GM12864 (cell line): ENCODE measurements around the gene KIT.
"Not testable (repeated sequence)": the region's sequence is repeated elsewhere in the genome, so short reads cannot be mapped to it uniquely, and the experiment has no call there.

Experiments
- DNase-seq: peaks from one replicate; pipeline ENCODE4 v3.0.0-alpha.2; 2011; ENCODE audit warnings: low read depth
- H3K4me3 ChIP-seq: 2 replicates; pipeline ENCODE4 v1.5.1; 2011; ENCODE audit warnings: mild to moderate bottlenecking, low read depth, low read length, control low read depth
- CTCF ChIP-seq: IDR thresholded peaks from 2 replicates; pipeline ENCODE4 v1.5.1; 2011; ENCODE audit warnings: low read depth, mild to moderate bottlenecking, moderate library complexity, low read length, control low read depth, inconsistent platforms; ENCODE audit errors: missing control alignments

The KIT gene

GRCh38 chr4:54635318-54635717, 22.4 kb upstream of the KIT start:
- no peak overlapping the region for H3K4me3 ChIP-seq
- no peak for DNase-seq
- TF ChIP-seq CTCF: no peak

DNA sequence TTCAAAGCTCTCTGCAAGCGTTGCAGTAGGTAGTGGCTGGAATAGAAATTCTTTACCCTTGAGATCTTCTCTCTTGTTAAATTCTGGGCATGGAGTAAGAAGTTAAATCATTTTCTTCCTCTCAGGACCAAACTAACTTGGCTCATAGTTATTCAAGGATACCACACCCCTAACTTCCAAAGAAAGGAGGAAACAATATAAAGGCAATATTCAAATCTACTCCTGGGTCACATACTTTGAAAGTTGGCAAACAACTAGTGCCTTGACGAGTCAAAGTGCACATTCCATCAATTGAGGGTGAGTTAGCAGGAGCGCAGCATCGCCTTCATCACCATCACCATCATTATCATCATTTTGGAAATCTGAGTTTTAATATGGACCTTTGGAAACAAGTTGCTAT, 20.4 kb upstream of the KIT start:
- no peak for TF ChIP-seq CTCF
- DNase-seq: no peak
- H3K4me3 ChIP-seq: no peak overlapping the region

- H3K4me3 ChIP-seq: not testable (repeated sequence)
These were observed 16.7 kb upstream of the KIT start for GRCh38 chr4:54641101-54641500.

GRCh38 chr4:54643172-54643571, 14.6 kb upstream of the KIT start:
- DNase-seq: no peak
- no peak for TF ChIP-seq CTCF
- H3K4me3 ChIP-seq: no peak overlapping the region

More at GRCh38 chr4:54641101-54641500, 16.7 kb upstream of the KIT start:
- DNase-seq: not testable (repeated sequence)

GRCh38 chr4:54643958-54644751, 13.6 kb upstream of the KIT start:
- no peak for TF ChIP-seq CTCF
- H3K4me3 ChIP-seq: no peak overlapping the region
- no peak for DNase-seq

DNA sequence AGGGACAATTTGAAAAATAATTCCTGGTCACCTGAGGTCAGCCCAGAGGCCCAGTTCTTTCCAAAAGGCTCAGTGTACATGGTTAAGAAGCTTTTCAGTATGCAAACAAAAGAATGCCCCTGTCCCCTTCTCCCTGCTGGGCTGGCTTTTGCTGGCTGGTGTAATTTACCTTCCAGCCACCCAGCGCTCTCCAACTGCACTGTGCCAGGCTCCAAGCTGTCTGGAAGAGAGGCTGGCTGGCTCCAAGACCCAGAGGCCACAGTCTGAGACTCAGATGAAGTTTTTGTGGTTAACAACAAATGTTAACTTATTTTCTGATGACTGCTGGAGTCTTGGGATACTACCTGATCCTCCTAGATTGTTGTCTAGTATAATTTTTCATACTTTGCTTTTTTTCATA, 11.9 kb upstream of the KIT start:
- TF ChIP-seq CTCF: no peak
- no peak for DNase-seq

DNA sequence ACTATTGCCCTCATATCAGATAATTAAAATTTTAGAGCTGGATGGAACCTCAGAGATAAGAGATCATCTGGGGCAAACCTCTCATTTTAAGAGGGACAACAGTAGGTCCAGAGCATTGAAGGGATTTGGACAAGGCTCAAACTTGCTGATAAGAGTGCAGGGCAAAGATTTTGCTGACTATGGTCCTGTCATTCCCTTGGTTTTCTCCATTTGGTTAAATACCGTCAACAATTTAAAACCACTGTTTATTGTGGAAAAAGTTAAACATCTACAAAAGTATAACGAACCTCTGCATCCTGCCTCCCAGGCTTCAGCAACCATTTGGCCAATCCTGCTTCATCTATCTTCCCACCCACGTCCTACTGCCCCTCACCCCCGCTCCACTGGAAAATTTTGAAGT, 10.7 kb upstream of the KIT start:
- DNase-seq: no peak
- no peak overlapping the region for H3K4me3 ChIP-seq
- TF ChIP-seq CTCF: no peak

More for the DNA sequence above, 11.9 kb upstream of the KIT start:
- no peak overlapping the region for H3K4me3 ChIP-seq

DNA sequence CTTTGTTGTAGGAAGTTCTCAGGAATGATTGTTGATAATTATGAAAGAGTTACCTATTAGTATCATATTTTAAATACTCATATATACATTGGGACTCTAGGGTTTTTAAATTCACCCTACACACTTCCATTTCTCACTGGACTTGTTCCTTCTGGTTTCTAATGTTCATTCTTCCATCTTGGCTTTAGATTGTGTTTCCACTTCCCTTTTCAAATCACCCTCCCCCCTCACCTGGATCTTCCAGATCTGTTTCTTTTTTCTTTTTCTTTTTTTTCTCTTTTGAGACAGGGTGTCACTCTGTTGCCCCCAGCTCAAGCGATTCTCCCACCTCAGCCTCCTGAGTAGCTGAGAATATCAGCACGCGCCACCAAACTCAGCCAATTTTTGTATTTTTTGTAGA, 6.7 kb upstream of the KIT start:
- H3K4me3 ChIP-seq: no peak overlapping the region
- DNase-seq: no peak
- TF ChIP-seq CTCF: no peak
